Liver (tissue), 9 donors: Measurements from ENCODE around the gene ADGRV1. TPM values are rescaled to one million over a fixed set of nuclear protein-coding genes. Genes with fewer than 3 reads are reported as not detected.

Source experiments
- DNase-seq: peaks from one replicate; pipeline ENCODE4 v3.0.0-alpha.2; 2017; ENCODE audit warnings: low spot score
- H3K27ac ChIP-seq, 2 donors: one replicate each; pipeline ENCODE4 v1.7.0; 2013; ENCODE audit warnings: inconsistent platforms in 2 of 2, low read length in 2 of 2, control low read depth in 1 of 2, low read depth in 1 of 2, mild to moderate bottlenecking in 1 of 2
- H3K27me3 ChIP-seq, 4 donors: one replicate each; pipeline versions ENCODE4 v1.6.1 to v1.7.0; 2013; ENCODE audit warnings: low read length in 3 of 4, inconsistent platforms in 1 of 4, mild to moderate bottlenecking in 1 of 4, moderate library complexity in 1 of 4; ENCODE audit not compliant: control insufficient read depth in 4 of 4, insufficient read depth in 4 of 4
- H3K36me3 ChIP-seq, 4 donors: one replicate each; pipeline versions ENCODE4 v1.6.1 to v1.7.0; 2013; ENCODE audit warnings: low read length in 3 of 4, mild to moderate bottlenecking in 3 of 4, low read depth in 1 of 4, moderate library complexity in 1 of 4; ENCODE audit not compliant: control insufficient read depth in 4 of 4, insufficient read depth in 3 of 4
- H3K4me1 ChIP-seq, 4 donors: one replicate each; pipeline versions ENCODE4 v1.6.1 to v1.7.0; 2013; ENCODE audit warnings: low read length in 3 of 4, mild to moderate bottlenecking in 3 of 4, moderate library complexity in 1 of 4; ENCODE audit not compliant: control insufficient read depth in 4 of 4, insufficient read depth in 4 of 4
- H3K4me3 ChIP-seq, 3 donors: one replicate each; pipeline versions ENCODE4 v1.6.1 to v1.7.0; 2013; ENCODE audit warnings: low read length in 3 of 3, control low read depth in 1 of 3, low read depth in 1 of 3, mild to moderate bottlenecking in 1 of 3
- H3K9ac ChIP-seq, 2 donors: one replicate each; pipeline ENCODE4 v1.7.0; 2013; ENCODE audit warnings: low read length in 2 of 2, mild to moderate bottlenecking in 2 of 2, moderate library complexity in 2 of 2, control low read depth in 1 of 2, low read depth in 1 of 2
- H3K9me3 ChIP-seq, 4 donors: one replicate each; pipeline versions ENCODE4 v1.6.1 to v1.7.0; 2013; ENCODE audit warnings: low read length in 3 of 4; ENCODE audit not compliant: control insufficient read depth in 4 of 4
- ATF3 ChIP-seq: IDR thresholded peaks from 2 replicates; pipeline ENCODE4 v1.6.1; 2016; ENCODE audit warnings: antibody characterized with exemption
- CTCF ChIP-seq: fragments of 150-350 bp; IDR thresholded peaks from 2 replicates; pipeline ENCODE4 v1.5.1; 2017; ENCODE audit warnings: improper control_type of control experiment, low read depth, low read length; ENCODE audit not compliant: missing input control
- EGR1 ChIP-seq, 2 donors: IDR thresholded peaks; 2 replicates each; pipeline ENCODE4 v1.6.1; 2016 to 2018; ENCODE audit warnings: antibody characterized with exemption in 2 of 2, low read depth in 2 of 2
- FOXA1 ChIP-seq: IDR thresholded peaks from 2 replicates; pipeline ENCODE4 v1.6.1; 2016; ENCODE audit warnings: antibody characterized with exemption
- FOXA2 ChIP-seq: IDR thresholded peaks from 2 replicates; pipeline ENCODE4 v1.6.1; 2016; ENCODE audit warnings: antibody characterized with exemption
- HNF4A ChIP-seq, 2 donors: conservative IDR thresholded peaks; 2 replicates each; pipeline ENCODE4 v1.6.1; 2016; ENCODE audit warnings: antibody characterized with exemption in 2 of 2, mild to moderate bottlenecking in 2 of 2
- HNF4G ChIP-seq: IDR thresholded peaks from 2 replicates; pipeline ENCODE4 v1.6.1; 2016; ENCODE audit warnings: antibody characterized with exemption
- JUND ChIP-seq, 2 donors: IDR thresholded peaks; 2 replicates each; pipeline ENCODE4 v1.6.1; 2016; ENCODE audit warnings: antibody characterized with exemption in 2 of 2
- MAX ChIP-seq: IDR thresholded peaks from 2 replicates; pipeline ENCODE4 v1.6.1; 2016; ENCODE audit warnings: antibody characterized with exemption
- NR2F2 ChIP-seq: IDR thresholded peaks from 2 replicates; pipeline ENCODE4 v1.6.1; 2016; ENCODE audit warnings: antibody characterized with exemption
- RAD21 ChIP-seq, 2 donors: IDR thresholded peaks; 2 replicates each; pipeline ENCODE4 v1.6.1; 2016; ENCODE audit warnings: antibody characterized with exemption in 2 of 2, mild to moderate bottlenecking in 2 of 2
- REST ChIP-seq: IDR thresholded peaks from 2 replicates; pipeline ENCODE4 v1.6.1; 2016; ENCODE audit warnings: antibody characterized with exemption, mild to moderate bottlenecking
- RXRA ChIP-seq, 2 donors: IDR thresholded peaks; 2 replicates each; pipeline ENCODE4 v1.6.1; 2017 to 2018; ENCODE audit warnings: antibody characterized with exemption in 2 of 2, mild to moderate bottlenecking in 1 of 2
- SP1 ChIP-seq: IDR thresholded peaks from 2 replicates; pipeline ENCODE4 v1.6.1; 2018; ENCODE audit warnings: antibody characterized with exemption, mild to moderate bottlenecking
- TAF1 ChIP-seq: conservative IDR thresholded peaks from 2 replicates; pipeline ENCODE4 v1.6.1; 2016; ENCODE audit warnings: antibody characterized with exemption, mild to moderate bottlenecking
- ZBTB33 ChIP-seq: IDR thresholded peaks from 2 replicates; pipeline ENCODE4 v1.6.1; 2016; ENCODE audit warnings: antibody characterized with exemption
- WGBS: extraction: QIAGEN DNeasy Blood & Tissue Kit; methylation state at CpG from one replicate; pipeline ENCODE4 v1.1.7; 2013; 5-methylcytosine and 5-hydroxymethylcytosine counted together
- polyA plus RNA-seq, 2 donors: library from polyadenylated mRNA; stranded (reverse) in 1 of 2; unstranded in 1 of 2; fragments of 200-250 nt in 1 of 2; fragments of >200 nt in 1 of 2; fragmentation: Nextera tagmentation in 1 of 2; extraction: Ambion mirVana in 1 of 2; gene quantifications; one replicate each; pipeline versions ENCODE4 v1.2.1 to v1.2.3, GENCODE V29; 2013 to 2015
- total RNA-seq, 2 donors: library from RNA; depleted of rRNA; stranded (reverse); fragments of >200 nt; gene quantifications; one replicate each; pipeline ENCODE4 v1.2.3, GENCODE V29; 2014
- donor health status: healthy.
- donor health status: healthy.
- donor health status: healthy.
- donor health status: healthy.
- donor health status: healthy.

Gene ADGRV1
- total and polyA plus RNA-seq, 4 donors, result 5.1 to 15.5 (median 9.6) TPM

GRCh38 chr5:90934738-90935137 lies 376.1 kb downstream of the ADGRV1 start:
- H3K4me3 ChIP-seq, result no peak overlapping the region
- DNase-seq, result no peak
- H3K36me3 ChIP-seq, result no peaks in the 10 kb centered on the region
- no peak overlapping the region for H3K9ac ChIP-seq
- H3K27me3 ChIP-seq, result no peaks in the 10 kb centered on the region
- no peak for TF ChIP-seq ZBTB33
- no peak for TF ChIP-seq HNF4G
- no peak for TF ChIP-seq RAD21 (IDR thresholded peaks at IDR 0.05)
- TF ChIP-seq MAX, result no peak
- no peak for TF ChIP-seq REST
- no peak for TF ChIP-seq FOXA1
- no peak for TF ChIP-seq ATF3
- H3K27ac ChIP-seq, result no peak overlapping the region
- 100% methylated on average over 2 of the region's 2 CpGs for WGBS
- H3K4me1 ChIP-seq, result peaks cover 0 to 19% (median 9%) of the 10 kb centered on the region in 4 donors
- no peaks in the 10 kb centered on the region for H3K9me3 ChIP-seq

- Histone ChIP-seq H3K36me3 (no peaks in the 10 kb centered on the region), H3K9ac (no peak overlapping the region), H3K4me3 (no peak overlapping the region), H3K4me1 (no peaks in the 10 kb centered on the region), H3K9me3 (no peaks in the 10 kb centered on the region), H3K27ac (no peak overlapping the region), H3K27me3 (no peaks in the 10 kb centered on the region)
- 68% methylated on average over 2 of the region's 2 CpGs for WGBS
- no peak for TF ChIP-seq CTCF
- TF ChIP-seq HNF4A (conservative IDR thresholded peaks at IDR 0.05), result no peak
- TF ChIP-seq JUND (IDR thresholded peaks at IDR 0.05), result no peak
- TF ChIP-seq SP1, result no peak
- TF ChIP-seq FOXA2, result no peak
- TF ChIP-seq HNF4G, result no peak
- no peak for TF ChIP-seq REST
- no peak for TF ChIP-seq RXRA (IDR thresholded peaks at IDR 0.05)
- no peak for TF ChIP-seq ATF3
- TF ChIP-seq ZBTB33, result no peak
- TF ChIP-seq RAD21 (IDR thresholded peaks at IDR 0.05), result no peak
- TF ChIP-seq EGR1 (IDR thresholded peaks at IDR 0.05; ENCODE audit: low read depth in 2 of 2), result no peak
- no peak for TF ChIP-seq FOXA1
- TF ChIP-seq NR2F2, result no peak
- no peak for TF ChIP-seq TAF1
- DNase-seq, result no peak
Observed at GRCh38 chr5:90939211-90939610, 380.6 kb downstream of the ADGRV1 start.
